Measurements from ENCODE around the gene JTB. TPM values are rescaled to one million over a fixed set of nuclear protein-coding genes. Genes with fewer than 3 reads are reported as not detected.
A peak's percentile ranks its signal among the peaks of the same experiment; 100 is the strongest.

The JTB gene
- total and polyA plus RNA-seq, 2 donors (not counting 1 experiment from before 2014, with no cell fraction given) = 106 to 159 TPM

- Histone ChIP-seq H3K4me2 (replicated peaks; ENCODE audit: low read depth, low read length, poor library complexity, severe bottlenecking) (peak overlapping the region; percentile 86), H3K36me3 (replicated peaks in 1 of 2; ENCODE audit: control extremely low read depth in 1 of 2, control insufficient read depth in 1 of 2, extremely low read depth in 1 of 2, insufficient read depth in 2 of 2, low read length in 1 of 2) (peaks cover 0 to 24% of the 10 kb centered on the region in 2 experiments), H3K27me3 (replicated peaks in 1 of 4; ENCODE audit: control extremely low read depth in 1 of 4, control insufficient read depth in 3 of 4, insufficient read depth in 4 of 4, low read length in 3 of 4) (no peaks in the 10 kb centered on the region), H3K4me1 (ENCODE audit: control insufficient read depth in 2 of 2, insufficient read depth in 2 of 2, low read length in 2 of 2) (peaks cover 45 to 49% of the 10 kb centered on the region in 2 donors), H4K20me1 (ENCODE audit: control insufficient read depth, insufficient read depth, low read length, poor library complexity, severe bottlenecking) (peaks cover 46% of the 10 kb centered on the region), H2AFZ (ENCODE audit: insufficient read depth, low read depth, low read length, poor library complexity, severe bottlenecking) (peak overlapping the region; percentile 39), H3K79me2 (ENCODE audit: control insufficient read depth, insufficient read depth, low read length) (peaks cover 73% of the 10 kb centered on the region), H3K4me3 (ENCODE audit: control extremely low read depth in 1 of 5, extremely low read depth in 1 of 5, insufficient read depth in 1 of 5, low read depth in 2 of 5, low read length in 4 of 5) (peak overlapping the region in 2 of 5 experiments; percentile 79 to 98), H3K27ac (ENCODE audit: low read length in 2 of 2) (peak overlapping the region in 1 of 2 donors; percentile 97), H3K9ac (ENCODE audit: low read length) (peak overlapping the region; percentile 99), H3K9me3 (ENCODE audit: control extremely low read depth in 1 of 3, control insufficient read depth in 2 of 3, insufficient read depth in 1 of 3, low read length in 2 of 3) (no peaks in the 10 kb centered on the region)
- intact Hi-C loops (cut with micrococcal nuclease) = loop anchor here (1.0 to 5.0 kb wide), 7 partner anchors 8 to 313 kb away; partner anchors contain the start of genes CREB3L4, DENND4B, HAX1 and JTB
- Mint-ChIP-seq H3K4me3 (peak overlapping the region; percentile 100), H3K9me3 (ENCODE audit: insufficient read depth) (no peaks in the 10 kb centered on the region), H3K4me1 (peaks cover 70% of the 10 kb centered on the region), H3K27ac (peak overlapping the region; percentile 97), H3K27me3 (no peaks in the 10 kb centered on the region)
- ATAC-seq (ENCODE audit: low read depth) = no peak
- no CpG with 5 or more reads among the region's 4 CpGs for whole genome bisulfite sequencing (ENCODE audit: insufficient coverage)
- CTCF ChIA-PET = interaction anchor here (0.7 to 5.6 kb wide), 6 partner anchors 9 to 391 kb away, joined by 3 to 47 read pairs (median 6); partner anchors contain the start of genes CREB3L4, DENND4B and JTB
- no peak for DNase-seq
- POLR2A ChIA-PET = interaction anchor here (0.5 to 9.2 kb wide), 8 partner anchors 9 to 185 kb away, joined by 3 to 115 read pairs (median 6); partner anchors contain the start of genes CREB3L4, DENND4B, GATAD2B and RPS27
- no peak for TF ChIP-seq EZH2 (IDR thresholded peaks at IDR 0.05; ENCODE audit: borderline replicate concordance, insufficient read depth, low read depth, low read length, poor library complexity, severe bottlenecking)
Observed at GRCh38 chr1:153958961-153959260, 18.6 kb downstream of the JTB start.

- Histone ChIP-seq H3K27ac (ENCODE audit: low read length in 2 of 2) (peak within 1 kb of the TSS; percentile 87 to 97), H2AFZ (ENCODE audit: insufficient read depth, low read depth, low read length, poor library complexity, severe bottlenecking) (peak within 1 kb of the TSS; percentile 78), H3K9ac (ENCODE audit: low read length) (peak within 1 kb of the TSS; percentile 99), H3K4me1 (ENCODE audit: control insufficient read depth in 2 of 2, insufficient read depth in 2 of 2, low read length in 2 of 2) (peaks cover 44 to 47% of the 10 kb centered on the region in 2 donors), H4K20me1 (ENCODE audit: control insufficient read depth, insufficient read depth, low read length, poor library complexity, severe bottlenecking) (peaks cover 51% of the 10 kb centered on the region), H3K36me3 (replicated peaks in 1 of 2; ENCODE audit: control extremely low read depth in 1 of 2, control insufficient read depth in 1 of 2, extremely low read depth in 1 of 2, insufficient read depth in 2 of 2, low read length in 1 of 2) (peaks cover 0 to 30% of the 10 kb centered on the region in 2 experiments), H3K4me2 (replicated peaks; ENCODE audit: low read depth, low read length, poor library complexity, severe bottlenecking) (peak within 1 kb of the TSS; percentile 86), H3K27me3 (replicated peaks in 1 of 4; ENCODE audit: control extremely low read depth in 1 of 4, control insufficient read depth in 3 of 4, insufficient read depth in 4 of 4, low read length in 3 of 4) (no peaks in the 10 kb centered on the region), H3K79me2 (ENCODE audit: control insufficient read depth, insufficient read depth, low read length) (peaks cover 73% of the 10 kb centered on the region), H3K4me3 (ENCODE audit: control extremely low read depth in 1 of 5, extremely low read depth in 1 of 5, insufficient read depth in 1 of 5, low read depth in 2 of 5, low read length in 4 of 5) (peak within 1 kb of the TSS; percentile 79 to 98 (median 92)), H3K9me3 (ENCODE audit: control extremely low read depth in 1 of 3, control insufficient read depth in 2 of 3, insufficient read depth in 1 of 3, low read length in 2 of 3) (no peaks in the 10 kb centered on the region)
- CTCF ChIA-PET = interaction anchor here (0.7 to 5.6 kb wide), 7 partner anchors 9 to 390 kb away, joined by 3 to 47 read pairs (median 6); partner anchors contain the start of genes CREB3L4, DENND4B and JTB
- Mint-ChIP-seq H3K4me3 (peak within 1 kb of the TSS; percentile 100), H3K9me3 (ENCODE audit: insufficient read depth) (no peaks in the 10 kb centered on the region), H3K4me1 (peaks cover 67% of the 10 kb centered on the region), H3K27me3 (no peaks in the 10 kb centered on the region), H3K27ac (peak within 1 kb of the TSS; percentile 97)
- ATAC-seq (ENCODE audit: low read depth) = peak; percentile 85
- POLR2A ChIA-PET = interaction anchor here (0.5 to 9.2 kb wide), 13 partner anchors 9 to 184 kb away, joined by 3 to 115 read pairs (median 4); partner anchors contain the start of genes CREB3L4, DENND4B, GATAD2B and JTB
- WGBS (ENCODE audit: insufficient coverage) = 0% methylated on average over 72 of the region's 75 CpGs
- intact Hi-C loops (cut with micrococcal nuclease) = loop anchor here (1.0 to 5.0 kb wide), 7 partner anchors 9 to 314 kb away; partner anchors contain the start of genes CREB3L4, DENND4B, HAX1 and JTB
- DNase-seq = peak; percentile 97
- TF ChIP-seq EZH2 (IDR thresholded peaks at IDR 0.05; ENCODE audit: borderline replicate concordance, insufficient read depth, low read depth, low read length, poor library complexity, severe bottlenecking) (no peak), CTCF (IDR thresholded peaks at IDR 0.05) (no peak)
Observed at GRCh38 chr1:153958111-153958960, 19.1 kb downstream of the JTB start, which contains the start of gene CRTC2. TSS of gene CRTC2 (minus strand) at chr1:153958612. CDS start at chr1:153958497, 115 bp downstream.
